ENCODE measurements around the gene PBX3.

DNA sequence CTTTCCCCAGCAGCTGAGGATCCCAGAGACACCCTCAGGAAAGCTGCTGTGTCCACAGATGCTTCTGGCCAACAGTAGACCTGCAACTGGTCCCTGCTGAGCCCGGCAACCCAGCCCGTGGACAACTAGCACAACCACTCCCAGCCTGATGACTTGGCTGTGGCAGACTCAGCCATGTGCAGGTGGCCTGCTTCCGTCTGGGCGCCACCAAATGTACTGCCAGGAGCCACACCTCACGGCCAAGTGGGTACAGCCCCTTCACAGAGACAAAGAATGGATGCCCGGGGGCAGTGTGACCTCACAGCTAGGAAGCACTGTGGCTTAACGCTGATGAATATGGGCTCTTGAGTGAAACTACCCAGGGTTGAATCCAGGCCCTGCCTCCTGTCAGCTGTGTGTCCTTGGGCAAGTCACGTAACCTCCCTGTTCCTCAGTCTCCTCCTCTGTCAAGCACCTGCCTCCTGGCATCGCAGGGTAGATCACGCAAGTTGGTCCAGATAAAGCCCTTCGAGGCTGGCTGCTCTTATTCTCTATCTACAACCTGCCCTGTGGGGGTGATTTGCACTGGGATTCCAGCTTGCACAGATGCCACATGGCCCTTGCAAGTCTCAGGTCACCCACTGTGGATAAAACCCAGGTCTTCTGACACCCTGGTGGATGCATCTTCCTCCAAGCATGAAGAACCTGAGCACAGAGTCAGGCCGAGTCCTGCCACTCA is 225.0 kb downstream of the PBX3 start:
- TF ChIP-seq CTCF (IDR thresholded peaks at IDR 0.05) (no peak), POLR2A (IDR thresholded peaks at IDR 0.05) (no peak)
